Mammary epithelial cell (primary cell): ENCODE results near the gene NDST4.
A peak's percentile ranks its signal among the peaks of the same experiment; 100 is the strongest.

ENCODE experiments used
- CTCF ChIP-seq, 2 donors: IDR thresholded peaks in 1 of 2; conservative IDR thresholded peaks in 1 of 2; 2 replicates each; pipeline ENCODE4 v1.5.1; 2011 to 2012; ENCODE audit warnings: inconsistent platforms in 2 of 2, low read length in 2 of 2, mild to moderate bottlenecking in 2 of 2, control low read depth in 1 of 2, low read depth in 1 of 2; ENCODE audit not compliant: insufficient read depth in 1 of 2; ENCODE audit errors: extremely low read depth in 1 of 2
- EZH2 ChIP-seq: IDR thresholded peaks from 2 replicates; pipeline ENCODE4 v1.6.1; 2012; ENCODE audit warnings: low read length, inconsistent platforms, borderline replicate concordance

GRCh38 chr4:115119804-115120352, 6.5 kb upstream of the NDST4 start:
- peak in 1 of 2 donors; percentile 4 for TF ChIP-seq CTCF (conservative IDR thresholded peaks at IDR 0.05 in 1 of 2, IDR thresholded peaks at IDR 0.05 in 1 of 2; ENCODE audit: extremely low read depth in 1 of 2, insufficient read depth in 1 of 2, low read depth in 1 of 2, low read length in 2 of 2)
- TF ChIP-seq EZH2, result no peak
